NCI-H1436 (cell line): Measurements from ENCODE around the gene ASB7.
"Not testable (repeated sequence)": the region's sequence is repeated elsewhere in the genome, so short reads cannot be mapped to it uniquely, and the experiment has no call there.

Experiments
- DNase-seq: peaks from one replicate; lab custom pipeline; 2025; lab: John Stamatoyannopoulos, UW

ASB7 gene

DNA sequence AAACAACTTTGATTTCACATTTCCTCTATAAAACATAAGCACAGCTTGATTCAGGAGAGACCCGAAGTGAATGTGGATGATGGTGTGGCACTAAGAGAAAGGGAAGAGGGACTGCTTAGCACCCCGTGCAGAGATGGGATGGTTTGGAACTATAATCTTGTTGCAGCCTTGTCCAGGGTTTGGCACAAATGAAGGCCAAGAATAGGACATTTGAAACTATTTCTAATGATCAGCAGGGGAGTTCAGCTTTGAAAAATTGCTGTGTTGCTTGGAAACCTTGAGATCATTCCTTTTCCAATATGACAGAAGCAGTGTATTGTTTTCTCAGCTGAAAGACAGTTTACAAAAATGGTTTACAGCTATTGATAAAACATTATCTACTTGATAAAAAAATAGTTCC lies 49.7 kb downstream of the ASB7 start:
- no peak for DNase-seq

DNA sequence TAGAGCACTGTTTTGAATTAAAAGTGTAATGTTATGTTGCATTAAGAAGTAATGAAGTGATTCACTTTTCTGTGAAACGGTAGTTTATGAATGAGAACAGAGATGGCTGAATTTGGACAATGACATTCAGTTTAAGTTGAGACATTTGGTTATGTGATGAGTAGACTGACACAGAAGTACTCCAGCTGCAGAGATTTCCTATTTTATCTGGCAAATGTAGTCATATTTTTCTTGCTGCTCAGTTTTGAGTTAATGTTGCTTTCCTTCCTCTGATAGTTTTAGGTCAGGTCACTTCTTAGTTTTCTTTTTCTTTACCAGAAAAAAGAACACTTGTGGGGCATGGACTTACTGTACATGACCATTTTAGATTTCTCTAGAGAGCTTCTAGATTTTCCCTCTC lies 51.2 kb downstream of the ASB7 start:
- no peak for DNase-seq

DNA sequence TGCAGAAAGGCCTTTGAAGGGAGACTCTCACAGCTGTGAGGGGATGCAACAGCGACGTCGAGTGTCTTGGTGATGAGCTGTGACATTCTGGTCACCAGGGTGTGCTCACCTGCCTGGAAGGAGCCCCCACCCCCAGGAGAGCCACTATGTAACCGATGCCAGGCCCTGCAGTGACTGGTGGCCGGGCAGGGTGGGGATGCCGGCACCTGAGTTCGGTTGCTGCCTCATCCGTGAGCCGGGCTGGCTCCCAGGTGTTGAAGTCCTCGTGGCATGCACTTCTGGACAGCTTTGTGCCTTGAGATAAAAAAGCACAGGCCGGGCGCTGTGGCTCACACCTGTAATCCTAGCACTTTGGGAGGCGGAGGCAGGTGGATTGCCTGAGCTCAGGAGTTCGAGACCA lies 56.5 kb downstream of the ASB7 start:
- no peak for DNase-seq

DNA sequence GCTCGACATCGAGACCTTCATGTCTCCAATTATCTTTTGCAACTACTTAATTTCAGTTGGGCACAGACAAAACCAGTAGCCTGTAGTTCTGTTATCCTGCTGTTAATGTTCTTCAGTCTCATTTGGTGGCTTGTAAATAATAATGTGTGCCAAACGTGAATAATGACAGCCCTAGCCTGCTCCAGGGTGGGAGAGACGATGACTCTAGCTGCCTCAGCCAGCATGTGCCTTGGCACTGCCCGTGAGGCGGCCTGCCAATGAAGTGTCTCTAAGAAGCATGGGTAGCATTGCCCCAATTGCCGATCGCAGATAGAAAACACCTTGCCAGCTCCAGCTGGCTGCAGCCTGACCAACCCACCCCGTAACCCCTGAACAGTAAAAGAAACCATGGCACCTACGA lies 58.8 kb downstream of the ASB7 start:
- DNase-seq = no peak

DNA sequence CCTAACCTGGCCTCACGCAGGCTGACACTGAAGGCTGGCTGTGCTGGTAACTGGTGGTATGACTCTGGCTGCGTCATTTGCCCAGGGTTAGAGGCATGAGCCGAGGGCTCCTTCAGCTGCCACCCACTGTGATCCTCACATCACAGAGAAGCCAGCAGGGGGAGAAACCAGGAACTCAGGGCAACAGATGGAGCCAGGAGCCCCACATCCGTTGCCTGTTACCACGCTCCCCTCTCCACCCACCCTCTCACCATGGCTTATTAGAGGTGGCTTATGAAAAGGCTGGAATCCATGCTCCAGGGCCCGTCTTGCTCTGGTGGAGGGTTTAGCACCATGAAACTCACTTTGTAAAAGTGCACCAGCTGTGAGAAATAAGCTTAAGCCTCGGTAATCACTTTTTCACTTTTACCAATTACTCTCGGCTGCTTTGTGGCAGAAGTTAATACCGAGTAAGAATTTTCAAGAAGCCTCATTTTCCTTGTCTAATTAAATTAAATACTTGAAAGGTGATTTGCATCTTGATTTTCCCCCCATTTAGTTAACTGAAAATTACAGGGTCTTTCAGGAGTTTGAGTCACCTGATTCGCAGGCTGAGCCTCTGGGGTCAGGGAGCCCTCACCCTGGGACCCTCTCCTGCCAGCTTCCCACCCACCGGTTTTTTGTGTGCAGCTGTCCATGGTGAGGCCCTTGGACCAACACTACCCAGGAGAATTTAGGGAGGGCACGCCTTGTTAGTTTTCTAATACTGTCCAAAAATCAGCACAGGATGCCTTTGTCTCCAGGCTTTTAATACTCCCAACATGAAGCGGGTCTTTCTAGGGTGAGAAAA lies 60.9 kb downstream of the ASB7 start:
- no peak for DNase-seq

DNA sequence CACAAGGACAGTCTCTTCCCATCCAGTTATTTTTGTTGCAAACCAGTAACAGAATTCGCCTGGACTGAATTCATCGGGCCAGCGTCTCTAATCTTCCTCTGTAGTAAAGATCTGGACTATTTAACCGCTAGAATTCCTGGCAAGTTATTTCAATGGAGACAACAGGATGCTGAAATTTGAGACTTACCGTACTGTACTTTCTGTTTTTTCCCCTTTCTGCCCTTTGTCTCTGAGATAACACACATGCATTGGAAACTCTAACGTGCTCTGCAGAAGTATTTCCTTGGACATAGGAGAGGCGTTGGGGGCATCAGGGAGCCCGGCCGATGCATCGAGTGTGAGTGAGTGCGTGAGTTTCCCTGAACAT lies 61.5 kb downstream of the ASB7 start:
- DNase-seq = no peak

DNA sequence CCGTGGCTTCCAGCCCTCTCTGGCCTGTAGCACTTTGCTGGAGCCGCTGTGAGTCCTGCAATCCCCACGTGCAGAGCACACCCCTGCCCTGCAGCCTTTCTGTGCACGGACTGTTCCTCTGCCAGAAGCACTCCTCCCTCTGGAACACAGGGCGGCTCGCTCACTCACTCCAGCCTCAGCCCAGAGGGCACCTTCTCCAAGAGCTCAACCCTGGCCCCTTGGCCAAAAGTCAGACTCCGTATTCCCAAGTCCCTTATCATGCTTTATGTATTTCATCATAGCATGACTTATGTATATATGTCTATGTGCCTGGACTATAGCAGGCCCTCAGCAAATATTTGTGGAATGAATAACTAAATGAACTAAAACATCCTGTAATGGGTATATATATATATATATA lies 63.2 kb downstream of the ASB7 start:
- no peak for DNase-seq

DNA sequence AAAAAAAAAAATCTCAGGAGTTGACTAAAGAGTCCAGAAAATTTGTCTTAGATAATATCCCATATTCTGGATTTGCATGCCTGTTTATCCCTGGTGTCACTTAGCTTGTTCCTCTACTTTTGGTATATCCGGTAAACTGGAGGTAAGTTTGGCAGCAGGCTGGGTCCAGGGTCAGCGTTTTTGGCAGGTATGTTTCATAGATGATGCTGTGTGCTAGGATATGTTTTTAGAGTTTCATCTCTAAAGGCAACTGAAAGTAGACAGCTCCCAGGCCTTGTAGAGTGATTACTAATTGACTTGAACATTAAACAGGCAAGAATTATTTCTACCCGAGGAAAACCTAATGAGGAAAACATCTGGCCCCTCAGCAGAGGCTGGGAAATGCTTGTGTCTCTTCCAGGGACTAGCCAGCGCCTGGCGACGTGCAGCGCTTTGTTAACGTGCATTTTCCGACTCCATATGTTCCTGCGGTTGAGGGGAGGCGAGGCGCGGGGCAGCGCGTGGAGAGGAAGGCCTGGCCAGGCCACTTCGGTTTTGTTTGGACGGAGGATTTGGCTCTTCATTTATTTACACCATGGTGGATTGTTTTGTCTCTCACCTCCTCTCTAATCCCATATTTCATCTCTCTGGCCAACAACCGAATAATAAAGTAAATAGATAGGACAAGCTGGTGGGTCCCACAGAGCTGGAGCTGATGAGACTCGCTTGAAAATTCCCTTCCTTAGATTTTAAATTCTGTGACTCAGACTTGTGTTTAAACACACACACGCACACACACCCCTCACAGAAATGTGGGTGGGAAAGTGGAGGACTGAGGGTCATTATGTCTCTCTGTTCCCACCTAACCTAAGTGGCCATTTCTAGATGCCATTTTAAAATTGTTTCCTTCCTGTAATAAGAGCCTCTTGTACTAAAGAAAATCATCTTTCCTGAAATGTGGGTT lies 65.3 kb downstream of the ASB7 start:
- DNase-seq = no peak

DNA sequence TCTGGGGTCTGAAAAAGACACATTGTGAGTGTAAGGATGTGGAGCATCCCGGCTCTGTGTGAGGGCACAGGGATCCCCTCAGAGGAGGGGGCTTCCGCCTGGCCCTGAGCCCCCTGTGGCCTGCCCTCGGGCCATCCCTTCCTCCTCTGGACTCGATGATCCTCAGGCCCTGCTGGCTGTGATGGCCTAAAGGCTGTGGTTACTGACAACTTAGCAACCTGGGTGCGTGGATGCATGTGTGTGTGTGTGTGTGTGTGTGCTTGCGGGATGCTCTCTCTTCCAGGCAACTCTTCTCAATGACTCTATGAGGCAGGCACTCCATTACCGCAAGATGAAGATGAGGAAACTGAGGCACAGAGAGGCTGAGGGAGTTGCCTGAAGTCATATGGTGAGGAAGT lies 66.0 kb downstream of the ASB7 start:
- DNase-seq = no peak

DNA sequence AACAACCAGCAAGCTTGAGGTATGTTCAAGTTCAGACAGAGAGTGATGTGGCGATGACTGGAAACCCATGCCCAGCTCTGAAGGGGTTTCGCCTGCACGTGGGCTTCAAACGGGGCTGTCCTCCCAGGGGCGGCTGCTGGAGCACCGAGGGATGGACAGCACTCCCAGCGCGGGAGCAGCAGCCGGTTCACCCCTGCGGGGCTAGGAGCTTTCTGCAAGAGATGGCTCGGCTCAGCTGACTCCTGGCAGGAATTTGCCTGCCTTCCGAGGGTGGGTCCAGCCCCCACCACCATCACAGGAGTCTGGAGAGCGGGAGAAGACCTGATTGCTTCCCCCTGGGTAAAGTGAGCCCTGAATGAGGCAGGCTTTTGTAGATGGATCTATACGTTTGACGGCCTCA lies 66.9 kb downstream of the ASB7 start:
- no peak for DNase-seq

DNA sequence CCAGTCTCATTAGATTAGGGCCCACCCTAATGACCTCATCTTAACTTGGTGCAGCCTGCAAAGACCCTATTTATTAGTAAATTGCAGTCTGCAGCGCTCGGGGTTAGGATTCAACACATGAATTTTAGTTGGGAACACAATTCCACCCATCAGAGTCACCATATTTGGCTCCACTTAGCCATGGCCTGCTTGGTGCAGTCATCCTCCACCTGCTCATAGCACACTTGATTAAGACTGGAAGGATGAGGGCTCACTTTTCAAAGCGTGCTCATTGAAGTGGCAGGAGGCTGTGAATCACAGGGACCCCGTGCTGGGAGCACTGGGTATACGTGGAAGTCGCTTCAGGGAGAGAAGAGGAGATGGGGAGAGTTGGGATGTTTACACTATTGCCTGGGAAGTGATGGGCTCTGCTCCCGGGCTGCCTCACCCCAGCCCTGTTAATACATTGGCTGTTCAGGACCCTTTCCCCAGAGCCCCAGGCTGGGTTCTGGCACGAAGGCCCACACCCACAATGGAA lies 68.2 kb downstream of the ASB7 start:
- no peak for DNase-seq

DNA sequence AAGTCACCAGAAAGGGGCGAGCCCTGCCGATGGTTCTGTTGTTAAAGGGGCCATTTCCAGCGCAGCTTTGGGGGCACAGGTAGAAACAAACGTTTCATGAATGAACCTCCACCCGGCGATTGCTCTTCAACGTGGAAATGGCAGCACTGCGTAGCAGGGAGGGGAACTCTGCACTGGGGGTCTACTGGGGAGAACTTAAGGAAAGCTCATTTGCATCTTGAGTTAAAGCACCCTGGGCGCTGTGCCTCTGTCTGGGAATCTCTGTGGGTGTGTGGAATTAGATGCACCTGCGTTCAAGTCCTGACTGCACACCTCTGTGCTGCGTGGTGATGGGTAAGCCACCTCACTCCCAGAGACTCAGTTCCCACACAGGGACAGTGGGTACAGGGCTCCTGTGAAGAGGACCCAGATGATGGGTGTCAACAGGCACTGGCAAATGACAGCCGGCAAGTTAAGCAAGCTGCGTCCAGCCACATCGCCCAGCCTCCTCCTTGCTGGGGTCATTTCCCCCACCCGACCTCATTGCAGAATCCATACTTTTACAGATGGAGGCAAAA lies 68.8 kb downstream of the ASB7 start:
- no peak for DNase-seq

DNA sequence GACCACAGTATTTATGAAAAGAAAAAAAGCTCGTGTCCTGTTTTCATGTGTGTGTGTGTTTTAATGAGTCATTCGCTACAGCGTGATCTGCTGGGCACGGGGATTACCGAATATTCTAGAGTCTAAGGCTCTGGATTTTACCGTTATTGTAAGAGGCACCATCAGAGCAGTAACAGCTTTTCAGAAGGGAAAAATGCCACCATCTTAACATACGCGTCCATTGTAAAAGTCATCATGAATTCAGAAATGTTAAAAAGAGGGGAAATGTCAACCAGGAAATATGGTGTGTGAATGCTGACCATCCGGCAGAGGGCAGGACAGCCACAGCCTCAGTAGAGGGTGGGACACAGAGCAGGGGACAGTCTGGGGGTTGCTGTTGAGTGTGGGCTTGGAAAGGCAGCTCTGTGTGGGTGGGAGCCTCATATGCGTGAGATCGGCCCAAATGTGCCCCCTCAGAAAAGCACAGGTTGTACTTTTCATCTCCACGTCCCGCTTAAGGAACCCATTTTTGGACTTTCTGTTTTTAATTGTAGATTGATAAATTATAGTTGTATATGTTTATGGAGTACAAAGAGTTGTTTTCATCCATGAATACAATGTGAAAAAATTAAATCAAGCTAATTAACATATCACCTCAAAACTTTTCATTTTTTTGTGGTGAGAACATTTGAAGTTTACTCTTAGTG lies 69.6 kb downstream of the ASB7 start:
- no peak for DNase-seq

DNA sequence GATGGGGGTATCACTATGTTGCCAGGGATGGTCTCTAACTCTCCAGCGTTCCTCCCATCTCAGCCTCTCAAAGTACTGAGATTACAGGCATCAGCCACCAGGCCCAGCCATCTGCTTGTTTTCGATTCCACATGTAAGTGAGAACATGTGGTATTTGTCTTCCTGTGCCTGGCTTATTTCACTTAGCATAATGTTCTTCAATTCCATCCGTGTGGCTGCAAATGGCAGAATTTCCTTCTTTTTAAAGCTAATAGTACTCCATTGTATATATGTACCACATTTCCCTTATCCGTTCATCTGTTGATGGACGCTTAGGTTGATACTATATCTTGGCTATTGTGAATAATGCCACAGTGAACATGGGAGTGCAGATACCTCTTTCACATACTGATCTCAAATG lies 70.6 kb downstream of the ASB7 start:
- DNase-seq = no peak

DNA sequence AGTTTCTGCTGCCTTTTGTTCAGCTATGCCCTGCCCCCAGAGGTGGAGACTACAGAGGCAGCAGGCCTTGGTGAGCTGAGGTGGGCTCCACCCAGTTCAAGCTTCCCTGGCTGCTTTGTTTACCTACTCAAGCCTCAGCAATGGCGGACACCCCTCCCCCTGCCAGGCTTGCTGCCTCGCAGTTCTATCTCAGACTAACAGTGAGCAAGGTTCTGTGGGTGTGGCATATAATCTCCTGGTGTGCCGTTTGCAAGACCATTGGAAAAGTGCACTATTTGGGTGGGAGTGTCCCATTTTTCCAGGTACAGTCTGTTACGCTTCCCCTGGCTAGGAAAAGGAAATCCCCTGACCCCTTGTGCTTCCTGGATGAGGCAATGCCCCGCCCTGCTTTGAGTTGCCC lies 76.8 kb downstream of the ASB7 start:
- not testable (repeated sequence) for DNase-seq

DNA sequence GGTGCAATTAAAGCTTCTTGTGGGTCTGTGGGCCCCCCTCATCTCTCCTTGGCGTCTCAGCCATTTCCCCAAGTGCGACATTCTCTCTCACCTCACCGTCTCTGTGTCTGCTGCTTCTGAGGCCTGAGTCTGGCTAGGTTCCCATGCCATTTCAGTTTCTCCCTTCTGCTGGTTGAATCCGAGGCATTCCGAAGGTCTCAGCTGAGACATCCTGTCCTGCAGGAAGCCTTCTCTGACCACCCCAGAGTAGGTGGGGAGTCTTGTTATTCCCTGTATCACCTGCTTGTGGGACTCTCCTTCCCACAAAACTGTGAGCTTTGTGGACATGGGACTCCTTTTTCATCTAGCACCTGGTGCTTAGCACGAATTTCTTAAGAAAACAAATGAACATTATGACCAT lies 78.3 kb downstream of the ASB7 start:
- DNase-seq = no peak

DNA sequence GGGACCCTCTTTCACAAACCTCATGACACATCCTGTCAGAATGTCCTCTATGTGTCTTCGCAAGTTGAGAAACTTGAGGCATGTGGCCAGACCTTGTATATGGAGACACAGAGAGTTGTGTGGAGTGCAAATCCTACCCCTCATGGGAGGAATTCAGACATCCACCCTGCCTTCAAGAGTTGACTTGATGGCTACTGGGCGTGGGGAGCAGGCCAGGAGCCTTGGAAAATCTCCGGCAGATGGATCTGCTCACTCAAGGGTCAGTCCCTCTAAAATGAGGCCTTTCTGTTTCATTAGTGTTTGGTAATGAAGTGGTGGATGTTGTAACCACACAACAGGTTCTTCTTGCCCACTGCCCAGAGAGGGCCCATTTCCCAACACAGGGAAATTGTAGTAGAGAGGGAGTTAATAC lies 79.0 kb downstream of the ASB7 start:
- DNase-seq = no peak

DNA sequence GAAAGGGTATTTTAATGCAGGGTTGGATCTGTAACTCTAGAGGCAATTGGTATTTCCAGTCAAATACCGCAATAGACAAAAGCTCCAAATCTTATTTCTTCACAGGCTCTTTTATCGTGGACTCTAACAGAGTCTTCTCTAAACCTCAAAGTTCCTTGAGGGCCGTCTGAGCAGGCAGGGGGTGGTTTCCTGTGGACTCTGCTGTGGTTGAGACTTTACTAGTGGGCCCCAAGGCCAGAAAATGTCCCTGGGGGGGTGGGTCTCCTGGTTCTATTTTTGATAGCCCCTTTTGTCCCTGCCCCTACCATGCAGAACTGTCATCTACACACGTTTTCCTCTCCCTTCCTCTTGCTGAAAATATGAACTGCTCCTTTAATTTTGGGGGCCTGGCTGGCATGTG lies 80.1 kb downstream of the ASB7 start:
- no peak for DNase-seq

DNA sequence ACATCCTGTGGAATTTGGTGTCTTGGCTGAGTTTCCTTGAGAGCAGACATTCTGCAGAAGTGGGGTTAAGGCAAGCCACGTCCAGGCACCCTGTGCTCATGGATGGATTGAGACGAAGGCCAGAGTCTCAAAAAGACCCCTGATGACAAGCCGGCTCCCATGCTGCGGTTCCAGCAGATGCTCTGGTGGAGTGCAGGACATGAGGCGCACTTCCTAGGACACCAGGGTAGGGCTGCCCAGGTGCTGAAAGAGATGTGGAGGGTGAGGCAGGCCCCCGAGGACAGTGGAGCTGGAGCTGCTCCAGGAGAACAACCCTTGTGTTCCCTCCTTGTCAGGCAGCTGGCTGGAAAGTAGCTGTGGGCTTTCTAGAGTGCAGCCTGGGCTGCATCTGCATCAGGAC lies 81.0 kb downstream of the ASB7 start:
- DNase-seq = no peak

DNA sequence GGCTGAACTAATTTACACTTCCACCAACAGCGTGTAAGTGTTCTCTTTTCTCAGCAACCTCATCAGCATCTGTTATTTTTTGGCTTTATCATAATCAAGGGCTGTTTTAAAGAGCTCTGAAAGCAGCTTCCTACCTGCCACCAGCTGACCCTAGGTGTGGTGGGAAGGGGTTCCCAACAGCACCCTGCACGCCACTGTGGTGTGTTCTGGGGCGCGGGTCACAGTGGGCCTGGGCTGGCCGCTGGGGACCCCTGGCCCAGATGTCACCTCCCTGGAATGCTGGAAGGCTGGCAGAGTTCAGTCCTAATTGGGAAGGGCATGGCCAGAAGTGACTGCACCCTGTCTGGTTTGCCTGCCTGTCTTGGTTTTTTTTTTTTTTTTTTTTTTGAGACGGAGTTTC lies 82.2 kb downstream of the ASB7 start:
- no peak for DNase-seq

DNA sequence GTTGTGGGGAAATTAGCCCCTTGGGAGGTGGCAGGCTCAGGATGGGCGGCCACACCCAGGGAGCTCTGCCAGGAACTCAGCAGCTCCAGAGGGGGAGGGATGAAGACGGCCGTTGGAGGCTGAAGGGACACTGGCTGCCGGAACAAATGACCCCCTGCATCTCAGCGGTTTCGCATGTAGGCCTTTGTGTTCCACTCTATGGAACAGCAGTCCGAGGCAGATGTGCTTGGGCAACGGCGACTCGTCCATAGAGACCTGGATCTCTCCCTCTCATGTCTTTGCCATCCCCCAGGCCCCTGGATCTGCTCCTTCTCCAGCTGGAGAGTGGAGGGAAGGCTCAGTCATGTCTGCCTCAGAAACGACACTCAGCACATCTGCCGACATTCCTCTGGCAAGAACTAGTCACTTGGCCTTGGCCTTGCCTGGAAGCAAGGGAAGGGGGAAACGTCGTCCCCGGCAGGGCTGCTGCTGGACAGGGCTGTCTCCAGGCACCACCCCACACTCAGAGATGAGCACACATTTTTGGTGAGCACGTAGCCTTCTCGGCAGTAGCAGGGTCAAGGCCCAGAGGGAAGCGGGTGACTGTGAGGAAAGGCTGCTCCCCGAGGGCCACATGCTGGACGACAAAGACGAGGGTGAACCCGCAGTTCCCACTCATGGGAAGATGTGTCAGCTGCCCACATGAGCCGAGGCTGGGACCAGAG lies 83.8 kb downstream of the ASB7 start:
- no peak for DNase-seq
